Measurements from ENCODE around the gene BLM. TPM values are rescaled to one million over a fixed set of nuclear protein-coding genes. Genes with fewer than 3 reads are reported as not detected.
"Not testable (repeated sequence)": the region's sequence is repeated elsewhere in the genome, so short reads cannot be mapped to it uniquely, and the experiment has no call there.

Gene BLM
- total RNA-seq = 0.26 and 1.5 TPM in 2 replicates
- polyA plus RNA-seq = 1.7 and 3.7 TPM in 2 replicates
- polyA plus RNA-seq (2012) = 1.9 and 5.5 TPM in 2 replicates
- 2.4 TPM in 1 of 2 replicates, not detected in the other for polyA minus RNA-seq (ENCODE audit: low replicate concordance)

DNA sequence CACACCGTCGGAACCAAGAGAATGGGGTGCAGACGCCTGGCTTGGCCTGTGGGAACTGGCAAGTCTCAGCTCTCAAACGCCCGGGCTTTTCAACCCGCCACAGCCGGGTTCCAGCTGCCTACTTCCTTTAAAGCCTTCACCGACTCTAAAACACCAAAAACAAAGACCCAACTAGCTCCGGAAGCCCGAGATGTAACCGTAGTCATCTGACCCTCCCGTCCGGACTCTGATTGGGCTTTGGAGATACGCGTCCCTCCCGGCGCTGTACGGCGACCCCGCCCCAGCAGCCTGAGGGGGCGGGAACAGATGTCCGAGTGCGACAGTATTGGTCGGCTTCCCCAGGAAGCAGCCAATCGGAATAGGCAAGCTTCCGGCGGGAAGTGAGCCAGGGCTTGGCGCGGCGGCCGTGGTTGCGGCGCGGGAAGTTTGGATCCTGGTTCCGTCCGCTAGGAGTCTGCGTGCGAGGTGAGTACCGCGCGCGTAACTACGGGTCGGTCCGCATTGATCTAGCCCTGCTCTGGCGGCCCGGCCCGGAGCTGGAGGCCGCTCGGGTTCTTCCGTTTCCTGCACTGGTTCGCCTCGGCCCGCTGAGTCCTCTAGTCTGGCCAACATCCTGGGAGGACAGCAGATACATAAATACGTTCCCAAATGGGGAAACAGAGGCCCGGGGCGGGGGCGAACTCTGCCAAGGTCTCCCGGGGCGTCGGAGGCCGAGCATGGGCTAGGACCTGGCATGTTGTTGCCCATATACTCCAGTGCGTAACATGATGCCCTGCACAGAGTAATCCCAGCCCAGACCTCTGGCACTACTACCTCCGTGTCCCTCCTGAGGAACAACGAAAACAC, at the start of gene BLM:
TSS of gene BLM (plus strand) at position 371 of the 846 bp plus-strand sequence. CDS start 30,047 bp downstream, outside the sequence.
- Histone ChIP-seq H3K27ac (ENCODE audit: insufficient read depth, low read length) (peak within 1 kb of the TSS; percentile 77), H3K9ac (ENCODE audit: insufficient read depth, low read length) (peak within 1 kb of the TSS; percentile 67), H3K4me3 (replicated peaks in 1 of 4; ENCODE audit: control extremely low read depth in 1 of 4, insufficient read depth in 1 of 4, low read depth in 3 of 4, low read length in 4 of 4) (peak within 1 kb of the TSS; percentile 54 to 97 (median 79)), H4K20me1 (ENCODE audit: control insufficient read depth, extremely low read depth, insufficient read depth, low read length) (no peaks in the 10 kb centered on the region), H3K4me2 (ENCODE audit: extremely low read depth, insufficient read depth, low read length) (peak within 1 kb of the TSS; percentile 88), H3K36me3 (ENCODE audit: control insufficient read depth, insufficient read depth, low read length) (no peaks in the 10 kb centered on the region), H3K27me3 (ENCODE audit: control insufficient read depth, insufficient read depth, low read length) (no peaks in the 10 kb centered on the region), H3K9me3 (ENCODE audit: control insufficient read depth, insufficient read depth, low read depth, low read length) (no peaks in the 10 kb centered on the region), H3K4me1 (ENCODE audit: control insufficient read depth, extremely low read depth, insufficient read depth, low read length) (peaks cover 6% of the 10 kb centered on the region), H2AFZ (ENCODE audit: low read length) (peak within 1 kb of the TSS; percentile 83), H3K79me2 (ENCODE audit: control insufficient read depth, insufficient read depth, low read length) (peaks cover 9% of the 10 kb centered on the region)
- peak; percentile 97 for DNase-seq (ENCODE audit: low read depth in 2 of 2)
- TF ChIP-seq CTCF (conservative IDR thresholded peaks at IDR 0.05 in 1 of 2, IDR thresholded peaks at IDR 0.05 in 1 of 2; ENCODE audit: low read depth in 1 of 2, low read length in 2 of 2) (peak; percentile 22 to 27), EZH2 (IDR thresholded peaks at IDR 0.05; ENCODE audit: low read length, missing control alignments) (no peak)

DNA sequence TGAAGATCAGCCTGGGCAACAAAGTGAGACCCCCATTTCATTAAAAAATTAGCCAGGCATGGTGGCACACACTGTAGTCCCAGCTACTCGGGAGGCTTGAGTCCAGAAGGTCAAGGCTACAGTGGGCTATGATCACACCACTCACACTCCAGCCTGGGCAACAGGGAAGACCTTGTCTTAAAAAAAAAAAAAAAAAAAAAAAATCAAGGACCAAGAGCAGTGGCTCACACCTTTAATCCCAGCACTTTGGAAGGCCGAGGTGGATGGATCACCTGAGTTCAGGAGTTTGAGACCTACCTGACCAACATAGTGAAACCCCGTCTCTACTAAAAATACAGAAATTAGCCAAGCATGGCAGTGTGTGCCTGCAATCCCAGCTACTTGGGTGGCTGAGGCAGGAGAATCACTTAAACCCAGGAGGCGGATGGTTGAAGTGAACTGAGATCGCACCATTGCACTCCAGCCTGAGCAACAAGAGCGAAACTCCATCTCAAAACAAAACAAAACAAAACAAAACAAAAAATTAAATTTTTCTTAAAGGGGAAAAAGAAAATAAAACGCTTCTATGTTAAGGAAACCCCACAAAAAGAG, 49.3 kb upstream of the BLM start:
- not testable (repeated sequence) for H3K27ac ChIP-seq (ENCODE audit: insufficient read depth, low read length); H4K20me1 ChIP-seq (ENCODE audit: control insufficient read depth, extremely low read depth, insufficient read depth, low read length); H3K4me3 ChIP-seq (replicated peaks in 1 of 4; ENCODE audit: control extremely low read depth in 1 of 4, insufficient read depth in 1 of 4, low read depth in 3 of 4, low read length in 4 of 4); H3K79me2 ChIP-seq (ENCODE audit: control insufficient read depth, insufficient read depth, low read length); H3K27me3 ChIP-seq (ENCODE audit: control insufficient read depth, insufficient read depth, low read length); H3K36me3 ChIP-seq (ENCODE audit: control insufficient read depth, insufficient read depth, low read length); H3K9me3 ChIP-seq (ENCODE audit: control insufficient read depth, insufficient read depth, low read depth, low read length); H3K9ac ChIP-seq (ENCODE audit: insufficient read depth, low read length); H2AFZ ChIP-seq (ENCODE audit: low read length); H3K4me2 ChIP-seq (ENCODE audit: extremely low read depth, insufficient read depth, low read length); H3K4me1 ChIP-seq (ENCODE audit: control insufficient read depth, extremely low read depth, insufficient read depth, low read length); DNase-seq (ENCODE audit: low read depth in 2 of 2)

GRCh38 chr15:90670631-90671030, 46.5 kb upstream of the BLM start:
- not testable (repeated sequence) for H3K79me2 ChIP-seq (ENCODE audit: control insufficient read depth, insufficient read depth, low read length); H3K4me1 ChIP-seq (ENCODE audit: control insufficient read depth, extremely low read depth, insufficient read depth, low read length); H3K9ac ChIP-seq (ENCODE audit: insufficient read depth, low read length); H3K4me2 ChIP-seq (ENCODE audit: extremely low read depth, insufficient read depth, low read length); H3K9me3 ChIP-seq (ENCODE audit: control insufficient read depth, insufficient read depth, low read depth, low read length); H3K4me3 ChIP-seq (replicated peaks in 1 of 4; ENCODE audit: control extremely low read depth in 1 of 4, insufficient read depth in 1 of 4, low read depth in 3 of 4, low read length in 4 of 4); H3K27me3 ChIP-seq (ENCODE audit: control insufficient read depth, insufficient read depth, low read length); H2AFZ ChIP-seq (ENCODE audit: low read length); H4K20me1 ChIP-seq (ENCODE audit: control insufficient read depth, extremely low read depth, insufficient read depth, low read length); DNase-seq (ENCODE audit: low read depth in 2 of 2); H3K27ac ChIP-seq (ENCODE audit: insufficient read depth, low read length); H3K36me3 ChIP-seq (ENCODE audit: control insufficient read depth, insufficient read depth, low read length)

- DNase-seq (ENCODE audit: low read depth in 2 of 2) = no peak
- no peaks in the 10 kb centered on the region for H3K36me3 ChIP-seq (ENCODE audit: control insufficient read depth, insufficient read depth, low read length)
- H2AFZ ChIP-seq (ENCODE audit: low read length) = no peak overlapping the region
- H3K27ac ChIP-seq (ENCODE audit: insufficient read depth, low read length) = no peak overlapping the region
- no peak overlapping the region for H3K9ac ChIP-seq (ENCODE audit: insufficient read depth, low read length)
- no peaks in the 10 kb centered on the region for H3K9me3 ChIP-seq (ENCODE audit: control insufficient read depth, insufficient read depth, low read depth, low read length)
- no peaks in the 10 kb centered on the region for H3K27me3 ChIP-seq (ENCODE audit: control insufficient read depth, insufficient read depth, low read length)
- H3K4me1 ChIP-seq (ENCODE audit: control insufficient read depth, extremely low read depth, insufficient read depth, low read length) = peaks cover 7% of the 10 kb centered on the region
- TF ChIP-seq CTCF (conservative IDR thresholded peaks at IDR 0.05 in 1 of 2, IDR thresholded peaks at IDR 0.05 in 1 of 2; ENCODE audit: low read depth in 1 of 2, low read length in 2 of 2) (no peak), EZH2 (IDR thresholded peaks at IDR 0.05; ENCODE audit: low read length, missing control alignments) (no peak)
- no peaks in the 10 kb centered on the region for H4K20me1 ChIP-seq (ENCODE audit: control insufficient read depth, extremely low read depth, insufficient read depth, low read length)
- no peaks in the 10 kb centered on the region for H3K79me2 ChIP-seq (ENCODE audit: control insufficient read depth, insufficient read depth, low read length)
- H3K4me2 ChIP-seq (ENCODE audit: extremely low read depth, insufficient read depth, low read length) = no peak overlapping the region
- H3K4me3 ChIP-seq (replicated peaks in 1 of 4; ENCODE audit: control extremely low read depth in 1 of 4, insufficient read depth in 1 of 4, low read depth in 3 of 4, low read length in 4 of 4) = no peak overlapping the region
Measured at GRCh38 chr15:90671216-90671615, 45.9 kb upstream of the BLM start.

GRCh38 chr15:90673357-90673756, 43.8 kb upstream of the BLM start:
- not testable (repeated sequence) for H3K4me2 ChIP-seq (ENCODE audit: extremely low read depth, insufficient read depth, low read length); H4K20me1 ChIP-seq (ENCODE audit: control insufficient read depth, extremely low read depth, insufficient read depth, low read length); H3K9ac ChIP-seq (ENCODE audit: insufficient read depth, low read length); H3K4me1 ChIP-seq (ENCODE audit: control insufficient read depth, extremely low read depth, insufficient read depth, low read length); H3K79me2 ChIP-seq (ENCODE audit: control insufficient read depth, insufficient read depth, low read length); H3K4me3 ChIP-seq (replicated peaks in 1 of 4; ENCODE audit: control extremely low read depth in 1 of 4, insufficient read depth in 1 of 4, low read depth in 3 of 4, low read length in 4 of 4); DNase-seq (ENCODE audit: low read depth in 2 of 2); H3K9me3 ChIP-seq (ENCODE audit: control insufficient read depth, insufficient read depth, low read depth, low read length); H3K27me3 ChIP-seq (ENCODE audit: control insufficient read depth, insufficient read depth, low read length); H2AFZ ChIP-seq (ENCODE audit: low read length); H3K27ac ChIP-seq (ENCODE audit: insufficient read depth, low read length); H3K36me3 ChIP-seq (ENCODE audit: control insufficient read depth, insufficient read depth, low read length)
